Epithelial cell of proximal tubule (primary cell): ENCODE measurements around the gene STAM2. TPM values are rescaled to one million over a fixed set of nuclear protein-coding genes. Genes with fewer than 3 reads are reported as not detected.
"Not testable (repeated sequence)": the region's sequence is repeated elsewhere in the genome, so short reads cannot be mapped to it uniquely, and the experiment has no call there.

ENCODE experiments used
- DNase-seq: peaks from one replicate; pipeline ENCODE4 v3.0.0-alpha.2; 2011; ENCODE audit warnings: low read depth
- H3K4me3 ChIP-seq: 2 replicates; pipeline ENCODE4 v1.5.1; 2011; ENCODE audit warnings: low read depth, mild to moderate bottlenecking, low read length
- CTCF ChIP-seq: conservative IDR thresholded peaks from 2 replicates; pipeline ENCODE4 v1.5.1; 2012; ENCODE audit warnings: low read depth, mild to moderate bottlenecking, low read length
- total RNA-seq: library from RNA; depleted of rRNA; stranded (reverse); fragments of >200 nt; gene quantifications from 2 replicates; pipeline ENCODE4 v1.2.3, GENCODE V29; 2015

The STAM2 gene
- total RNA-seq, 1 donor from 2014 or later = 18.7 TPM

- H3K4me3 ChIP-seq = no peak overlapping the region
- DNase-seq = no peak
- TF ChIP-seq CTCF = no peak
Measured at GRCh38 chr2:152183401-152184073, 8.0 kb upstream of the STAM2 start.

GRCh38 chr2:152177667-152178066 lies 2.1 kb upstream of the STAM2 start:
- DNase-seq, H3K4me3 ChIP-seq: not testable (repeated sequence)

- TF ChIP-seq CTCF = no peak
- H3K4me3 ChIP-seq = peak overlapping the region; percentile 93
- no peak for DNase-seq
Measured at GRCh38 chr2:152176113-152176714, 651 bp upstream of the STAM2 start.

- peak overlapping the region; percentile 93 for H3K4me3 ChIP-seq
- no peak for TF ChIP-seq CTCF
- DNase-seq = no peak
Measured at GRCh38 chr2:152175012-152175367, 573 bp downstream of the STAM2 start.

- TF ChIP-seq CTCF = no peak
- no peak for DNase-seq
- H3K4me3 ChIP-seq = peak overlapping the region; percentile 93
Measured at GRCh38 chr2:152174574-152174973, 989 bp downstream of the STAM2 start.

- H3K4me3 ChIP-seq = peak overlapping the region; percentile 3
- DNase-seq = no peak
- no peak for TF ChIP-seq CTCF
Measured at GRCh38 chr2:152173831-152174230, 1.7 kb downstream of the STAM2 start.

GRCh38 chr2:152172201-152172785 lies 3.3 kb downstream of the STAM2 start:
- not testable (repeated sequence) for DNase-seq, H3K4me3 ChIP-seq

GRCh38 chr2:152171718-152172117 lies 3.8 kb downstream of the STAM2 start:
- DNase-seq = no peak
- no peak for TF ChIP-seq CTCF
- no peak overlapping the region for H3K4me3 ChIP-seq

- not testable (repeated sequence) for DNase-seq, H3K4me3 ChIP-seq
Measured at GRCh38 chr2:152169158-152169557, 6.4 kb downstream of the STAM2 start.

- DNase-seq, H3K4me3 ChIP-seq: not testable (repeated sequence)
Measured at GRCh38 chr2:152167470-152167869, 8.1 kb downstream of the STAM2 start.
